PC-9 (cell line): ENCODE results near the gene ADAMTS3. TPM values are rescaled to one million over a fixed set of nuclear protein-coding genes. Genes with fewer than 3 reads are reported as not detected.

Source experiments
- BruUV-seq: library from RNA; stranded (reverse); fragments of 400-500 nt; replicated peaks from 2 replicates; lab custom pipeline; 2021; lab: Mats Ljungman, UMichigan
- CTCF ChIA-PET: fragments of 300-600 bp; sonication (Branson Sonifier 250); formaldehyde crosslinking; loops from one replicate; lab custom pipeline; 2022; ENCODE audit warnings: antibody characterized with exemption; lab: Charles Lee
- POLR2A ChIA-PET: fragments of 300-600 bp; sonication (Branson Sonifier 250); formaldehyde crosslinking; loops from one replicate; lab custom pipeline; 2022; ENCODE audit warnings: antibody characterized with exemption; ENCODE audit not compliant: unreplicated experiment; lab: Charles Lee
- DNase-seq, 2 experiments: peaks; one replicate each; pipeline versions ENCODE4 v3.0.0 to v3.0.0-alpha.2; 2015 to 2022; ENCODE audit warnings: mixed read lengths in 1 of 2
- H2AFZ ChIP-seq: fragments of 200-600 bp; sonication (generic); 2 replicates; pipeline ENCODE4 v1.8.1; 2017; ENCODE audit warnings: antibody characterized with exemption
- H3F3A ChIP-seq: fragments of 200-600 bp; sonication (generic); 2 replicates; pipeline ENCODE4 v1.8.1; 2017; ENCODE audit warnings: antibody characterized with exemption, mild to moderate bottlenecking, low read depth; ENCODE audit not compliant: insufficient read depth
- H3K27ac ChIP-seq: fragments of 200-600 bp; sonication (generic); 2 replicates; pipeline ENCODE4 v1.6.1; 2016; ENCODE audit warnings: mixed run types
- H3K27me3 ChIP-seq: fragments of 200-600 bp; sonication (generic); 2 replicates; pipeline ENCODE4 v1.6.1; 2016; ENCODE audit warnings: low read depth, mixed run types; ENCODE audit not compliant: insufficient read depth
- H3K36me3 ChIP-seq: fragments of 200-600 bp; sonication (generic); 2 replicates; pipeline ENCODE4 v1.6.1; 2016; ENCODE audit warnings: low read depth, mixed run types
- H3K4me1 ChIP-seq: fragments of 200-600 bp; sonication (generic); replicated peaks from 2 replicates; pipeline ENCODE4 v1.6.1; 2016; ENCODE audit warnings: mixed run types; ENCODE audit not compliant: insufficient read depth
- H3K4me2 ChIP-seq: fragments of 200-600 bp; sonication (generic); 2 replicates; pipeline ENCODE4 v1.6.1; 2017; ENCODE audit warnings: mixed run types
- H3K4me3 ChIP-seq: fragments of 200-600 bp; sonication (generic); 2 replicates; pipeline ENCODE4 v1.6.1; 2016; ENCODE audit warnings: mixed run types
- H3K79me2 ChIP-seq: fragments of 200-600 bp; sonication (generic); 2 replicates; pipeline ENCODE4 v1.6.1; 2017; ENCODE audit warnings: low read depth, mixed run types
- H3K9me2 ChIP-seq: fragments of 200-600 bp; sonication (generic); 2 replicates; pipeline ENCODE4 v1.8.1; 2017; ENCODE audit warnings: mild to moderate bottlenecking; ENCODE audit not compliant: insufficient read depth
- H3K9me3 ChIP-seq: fragments of 200-600 bp; sonication (generic); 2 replicates; pipeline ENCODE4 v1.8.1; 2016; ENCODE audit warnings: low read depth; ENCODE audit not compliant: insufficient read depth
- H4K20me1 ChIP-seq: fragments of 200-600 bp; sonication (generic); 2 replicates; pipeline ENCODE4 v1.8.1; 2017; ENCODE audit not compliant: insufficient read depth
- EZH2 ChIP-seq: fragments of 200-600 bp; sonication (generic); IDR thresholded peaks from 2 replicates; pipeline ENCODE4 v1.8.0; 2017; ENCODE audit warnings: antibody characterized with exemption, low read depth
- intact Hi-C: fragments of 100-400 bp; cut with micrococcal nuclease; formaldehyde crosslinking; loops from one replicate; pipeline ENCODE4 v1.10.0; 2022; ENCODE audit not compliant: unreplicated experiment
- total RNA-seq: library from RNA; stranded (reverse); gene quantifications from 2 replicates; pipeline ENCODE4 v1.2.3, GENCODE V29; 2021
- TF ChIP-seq, protein P1 (sequence below): fragments of 200-600 bp; sonication (generic); conservative IDR thresholded peaks from 2 replicates; pipeline ENCODE4 v1.6.1; 2017; ENCODE audit warnings: mixed run types, antibody characterized with exemption, mild to moderate bottlenecking, moderate library complexity

The ADAMTS3 gene
- total RNA-seq, 1 experiment from 2014 or later, result 0.76 TPM

DNA sequence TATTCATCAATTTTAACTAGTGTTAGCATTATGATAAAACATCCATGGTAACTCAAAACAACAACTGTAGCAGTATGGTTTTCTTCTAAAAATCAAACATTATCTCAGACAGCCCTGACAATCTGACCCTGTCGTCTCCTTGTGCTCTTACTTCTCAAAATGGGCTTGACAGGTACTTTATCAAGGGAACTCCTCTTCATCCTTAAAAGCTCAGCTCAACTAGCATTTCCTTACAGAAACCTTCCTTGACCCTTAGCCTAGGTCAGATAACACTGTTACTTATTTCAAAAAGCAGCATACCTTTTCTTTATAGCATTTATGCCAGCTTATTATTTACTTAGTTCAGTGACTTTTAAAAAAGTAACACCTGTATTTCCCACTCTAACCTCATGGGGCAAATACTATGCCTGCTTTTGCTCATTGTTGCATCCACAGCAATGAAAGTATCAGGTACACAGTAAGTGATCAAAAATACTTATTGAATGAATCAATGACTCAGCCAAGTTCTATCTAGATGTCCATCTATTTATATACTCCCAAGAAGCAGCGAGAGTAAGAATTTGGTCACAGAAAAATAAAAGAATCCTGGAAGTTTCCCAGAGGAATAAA is 41.9 kb downstream of the ADAMTS3 start:
- Histone ChIP-seq H3K4me3 (no peak overlapping the region), H3K9me3 (no peaks in the 10 kb centered on the region), H3K79me2 (no peaks in the 10 kb centered on the region), H3F3A (no peaks in the 10 kb centered on the region), H3K9me2 (no peaks in the 10 kb centered on the region), H3K27ac (no peak overlapping the region), H3K4me2 (no peak overlapping the region), H4K20me1 (no peaks in the 10 kb centered on the region), H2AFZ (no peak overlapping the region), H3K4me1 (no peaks in the 10 kb centered on the region), H3K36me3 (no peaks in the 10 kb centered on the region), H3K27me3 (no peaks in the 10 kb centered on the region)
- no peak for DNase-seq
- no TSS peak for BruUV-seq
- ChIA-PET CTCF (no interaction called here), POLR2A (no interaction called here)
- intact Hi-C loops, result no loop called here
- TF ChIP-seq, protein P1, sequence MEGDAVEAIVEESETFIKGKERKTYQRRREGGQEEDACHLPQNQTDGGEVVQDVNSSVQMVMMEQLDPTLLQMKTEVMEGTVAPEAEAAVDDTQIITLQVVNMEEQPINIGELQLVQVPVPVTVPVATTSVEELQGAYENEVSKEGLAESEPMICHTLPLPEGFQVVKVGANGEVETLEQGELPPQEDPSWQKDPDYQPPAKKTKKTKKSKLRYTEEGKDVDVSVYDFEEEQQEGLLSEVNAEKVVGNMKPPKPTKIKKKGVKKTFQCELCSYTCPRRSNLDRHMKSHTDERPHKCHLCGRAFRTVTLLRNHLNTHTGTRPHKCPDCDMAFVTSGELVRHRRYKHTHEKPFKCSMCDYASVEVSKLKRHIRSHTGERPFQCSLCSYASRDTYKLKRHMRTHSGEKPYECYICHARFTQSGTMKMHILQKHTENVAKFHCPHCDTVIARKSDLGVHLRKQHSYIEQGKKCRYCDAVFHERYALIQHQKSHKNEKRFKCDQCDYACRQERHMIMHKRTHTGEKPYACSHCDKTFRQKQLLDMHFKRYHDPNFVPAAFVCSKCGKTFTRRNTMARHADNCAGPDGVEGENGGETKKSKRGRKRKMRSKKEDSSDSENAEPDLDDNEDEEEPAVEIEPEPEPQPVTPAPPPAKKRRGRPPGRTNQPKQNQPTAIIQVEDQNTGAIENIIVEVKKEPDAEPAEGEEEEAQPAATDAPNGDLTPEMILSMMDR, result no peak
- no peak for TF ChIP-seq EZH2

GRCh38 chr4:72525938-72526337 is 43.1 kb downstream of the ADAMTS3 start:
- POLR2A ChIA-PET, result interaction anchor here (0.6 kb wide), 1 partner anchor 925 kb away, joined by 6 read pairs; no protein-coding TSS in a partner anchor
- no peaks in the 10 kb centered on the region for H3K9me3 ChIP-seq
- DNase-seq, result no peak

DNA sequence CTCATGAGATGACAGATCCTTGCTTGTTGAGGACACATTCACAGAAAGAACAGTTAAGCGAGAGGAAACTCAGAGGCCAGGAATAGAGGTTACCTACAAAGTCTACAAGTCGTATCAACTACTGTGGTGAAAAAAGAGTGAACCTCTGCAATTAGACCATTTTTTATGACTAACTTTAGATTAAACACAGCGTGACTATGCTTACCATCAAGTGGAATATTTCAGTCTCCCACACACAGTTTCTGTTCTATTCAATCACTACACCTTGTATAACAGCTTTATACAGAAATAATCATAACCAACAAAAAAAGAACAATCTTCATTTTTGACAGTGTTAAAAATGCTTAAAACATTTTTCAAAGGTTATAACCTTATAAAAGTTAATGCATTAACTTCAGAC is 46.6 kb downstream of the ADAMTS3 start:
- no peak for TF ChIP-seq EZH2
- TF ChIP-seq, protein P1, result no peak
- Histone ChIP-seq H3K36me3 (no peaks in the 10 kb centered on the region), H3K9me2 (no peaks in the 10 kb centered on the region), H2AFZ (no peak overlapping the region), H3F3A (no peaks in the 10 kb centered on the region), H3K4me2 (no peak overlapping the region), H3K9me3 (no peaks in the 10 kb centered on the region), H3K79me2 (no peaks in the 10 kb centered on the region), H3K27ac (no peak overlapping the region), H3K27me3 (no peaks in the 10 kb centered on the region), H4K20me1 (no peaks in the 10 kb centered on the region), H3K4me3 (no peak overlapping the region), H3K4me1 (no peaks in the 10 kb centered on the region)
- no TSS peak for BruUV-seq
- no peak for DNase-seq
- ChIA-PET POLR2A (no interaction called here), CTCF (no interaction called here)
- intact Hi-C loops, result no loop called here

More at GRCh38 chr4:72525938-72526337, 43.1 kb downstream of the ADAMTS3 start:
- CTCF ChIA-PET, result no interaction called here
- Histone ChIP-seq H4K20me1 (no peaks in the 10 kb centered on the region), H3F3A (no peaks in the 10 kb centered on the region), H3K79me2 (no peaks in the 10 kb centered on the region), H3K4me3 (no peak overlapping the region), H3K27ac (no peak overlapping the region), H3K27me3 (no peaks in the 10 kb centered on the region), H3K36me3 (no peaks in the 10 kb centered on the region), H3K4me1 (no peaks in the 10 kb centered on the region), H3K9me2 (no peaks in the 10 kb centered on the region), H3K4me2 (no peak overlapping the region), H2AFZ (no peak overlapping the region)
- BruUV-seq, result no TSS peak
- intact Hi-C loops, result no loop called here
- TF ChIP-seq, protein P1, result no peak
- TF ChIP-seq EZH2, result no peak
